ENCODE results near the gene SUV39H1. TPM values are rescaled to one million over a fixed set of nuclear protein-coding genes. Genes with fewer than 3 reads are reported as not detected.

The SUV39H1 gene
- total RNA-seq, 1 experiment from 2014 or later: 16.5 TPM

DNA sequence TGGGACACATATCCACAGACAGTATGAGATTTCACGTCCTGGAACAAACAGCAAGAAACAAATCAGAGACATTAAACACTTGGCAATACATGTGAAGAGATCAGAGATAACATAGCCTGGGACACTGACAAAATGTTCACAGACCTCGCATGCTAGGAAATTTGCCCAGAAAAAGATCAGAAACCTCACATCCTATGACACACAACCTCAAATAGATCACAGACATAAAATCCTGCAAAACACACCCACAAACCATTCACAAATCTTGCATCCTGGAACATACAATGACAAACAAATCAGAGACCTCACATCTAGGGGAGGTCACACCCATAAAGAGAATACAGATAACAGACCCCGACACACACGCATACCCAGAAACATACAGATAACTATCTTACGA is 18.0 kb downstream of the SUV39H1 start:
- no peak for ATAC-seq
- Mint-ChIP-seq H3K9me3 (no peaks in the 10 kb centered on the region), H3K36me3 (no peaks in the 10 kb centered on the region), H3K27me3 (ENCODE audit: low read depth) (peaks cover 63% of the 10 kb centered on the region), H3K27ac (no peak overlapping the region), H3K4me1 (no peaks in the 10 kb centered on the region), H3K4me3 (no peak overlapping the region)
- ChIA-PET POLR2A (no interaction called here), CTCF (no interaction called here)
- DNase-seq (ENCODE audit: low spot score): no peak
- TF ChIP-seq FOXP4 (CRISPR knock-in tag; IDR thresholded peaks at IDR 0.05): no peak
- TF ChIP-seq PRDM15 (CRISPR knock-in tag; IDR thresholded peaks at IDR 0.05): no peak
- TF ChIP-seq, protein P1, sequence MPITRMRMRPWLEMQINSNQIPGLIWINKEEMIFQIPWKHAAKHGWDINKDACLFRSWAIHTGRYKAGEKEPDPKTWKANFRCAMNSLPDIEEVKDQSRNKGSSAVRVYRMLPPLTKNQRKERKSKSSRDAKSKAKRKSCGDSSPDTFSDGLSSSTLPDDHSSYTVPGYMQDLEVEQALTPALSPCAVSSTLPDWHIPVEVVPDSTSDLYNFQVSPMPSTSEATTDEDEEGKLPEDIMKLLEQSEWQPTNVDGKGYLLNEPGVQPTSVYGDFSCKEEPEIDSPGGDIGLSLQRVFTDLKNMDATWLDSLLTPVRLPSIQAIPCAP (CRISPR knock-in tag; IDR thresholded peaks at IDR 0.05): no peak
- TF ChIP-seq GABPB1 (CRISPR knock-in tag; IDR thresholded peaks at IDR 0.05): no peak
- no peak for TF ChIP-seq EMX1 (CRISPR knock-in tag; IDR thresholded peaks at IDR 0.05)
- TF ChIP-seq NR3C1 (CRISPR knock-in tag; conservative IDR thresholded peaks at IDR 0.05; ENCODE audit: low read depth): no peak
- no peak for TF ChIP-seq GRHL2 (CRISPR knock-in tag; IDR thresholded peaks at IDR 0.05; ENCODE audit: insufficient replicate concordance, severe bottlenecking)
- no peak for TF ChIP-seq JAZF1 (CRISPR knock-in tag; IDR thresholded peaks at IDR 0.05)

GRCh38 chrX:48715072-48715471 is 18.5 kb downstream of the SUV39H1 start:
- no peaks in the 10 kb centered on the region for H3K9me3 Mint-ChIP-seq
- H3K27ac Mint-ChIP-seq: no peak overlapping the region
- no peak overlapping the region for H3K4me3 Mint-ChIP-seq
- no peaks in the 10 kb centered on the region for H3K4me1 Mint-ChIP-seq
- peaks cover 63% of the 10 kb centered on the region for H3K27me3 Mint-ChIP-seq (ENCODE audit: low read depth)
- DNase-seq (ENCODE audit: low spot score): no peak
- CTCF ChIA-PET: no interaction called here
- no peak for ATAC-seq
- POLR2A ChIA-PET: no interaction called here
- H3K36me3 Mint-ChIP-seq: no peaks in the 10 kb centered on the region
- TF ChIP-seq TCF7 (CRISPR knock-in tag; IDR thresholded peaks at IDR 0.05; ENCODE audit: low read depth): no peak
- no peak for TF ChIP-seq SMAD3 (CRISPR knock-in tag; IDR thresholded peaks at IDR 0.05; ENCODE audit: borderline replicate concordance)
- TF ChIP-seq ATF2 (CRISPR knock-in tag; IDR thresholded peaks at IDR 0.05; ENCODE audit: borderline replicate concordance, low read depth): no peak
- TF ChIP-seq NR2C2 (CRISPR knock-in tag; IDR thresholded peaks at IDR 0.05): no peak
- TF ChIP-seq, protein P2, sequence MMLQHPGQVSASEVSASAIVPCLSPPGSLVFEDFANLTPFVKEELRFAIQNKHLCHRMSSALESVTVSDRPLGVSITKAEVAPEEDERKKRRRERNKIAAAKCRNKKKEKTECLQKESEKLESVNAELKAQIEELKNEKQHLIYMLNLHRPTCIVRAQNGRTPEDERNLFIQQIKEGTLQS (CRISPR knock-in tag; conservative IDR thresholded peaks at IDR 0.05): no peak
- TF ChIP-seq CTCF (IDR thresholded peaks at IDR 0.05): no peak
- TF ChIP-seq HMGXB4 (CRISPR knock-in tag; IDR thresholded peaks at IDR 0.05): no peak
- TF ChIP-seq JUN (CRISPR knock-in tag; IDR thresholded peaks at IDR 0.05): no peak
- TF ChIP-seq, protein P3, sequence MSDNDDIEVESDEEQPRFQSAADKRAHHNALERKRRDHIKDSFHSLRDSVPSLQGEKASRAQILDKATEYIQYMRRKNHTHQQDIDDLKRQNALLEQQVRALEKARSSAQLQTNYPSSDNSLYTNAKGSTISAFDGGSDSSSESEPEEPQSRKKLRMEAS (CRISPR knock-in tag; IDR thresholded peaks at IDR 0.05): no peak
- no peak for TF ChIP-seq ZNF219 (CRISPR knock-in tag; IDR thresholded peaks at IDR 0.05; ENCODE audit: borderline replicate concordance)
- no peak for TF ChIP-seq GRHL2 (CRISPR knock-in tag; IDR thresholded peaks at IDR 0.05; ENCODE audit: insufficient replicate concordance, severe bottlenecking)
- no peak for TF ChIP-seq SMAD4 (CRISPR knock-in tag; IDR thresholded peaks at IDR 0.05)
- no peak for TF ChIP-seq JAZF1 (CRISPR knock-in tag; IDR thresholded peaks at IDR 0.05)
- no peak for TF ChIP-seq ZBTB21 (CRISPR knock-in tag; IDR thresholded peaks at IDR 0.05; ENCODE audit: borderline replicate concordance)
- TF ChIP-seq ELF4 (CRISPR knock-in tag; IDR thresholded peaks at IDR 0.05; ENCODE audit: low read depth): no peak
- no peak for TF ChIP-seq ZNF396 (CRISPR knock-in tag; IDR thresholded peaks at IDR 0.05; ENCODE audit: borderline replicate concordance)
- no peak for TF ChIP-seq ATF1 (CRISPR knock-in tag; IDR thresholded peaks at IDR 0.05)
- no peak for TF ChIP-seq HMGA2 (CRISPR knock-in tag; IDR thresholded peaks at IDR 0.05)
- no peak for TF ChIP-seq OVOL2 (CRISPR knock-in tag; IDR thresholded peaks at IDR 0.05; ENCODE audit: borderline replicate concordance)

All from WTC11 (cell line).